K562 (cell line): ENCODE data around the gene ATF5. TPM values are rescaled to one million over a fixed set of nuclear protein-coding genes. Genes with fewer than 3 reads are reported as not detected.

Source experiments
- BCL6 ChIP-seq: fragments of 250-450 bp; sonication (Bioruptor Pico); IDR thresholded peaks from 2 replicates; pipeline ENCODE4 v1.4.0; 2020
- CAMTA2 ChIP-seq: fragments of 250-450 bp; sonication (Bioruptor Pico); conservative IDR thresholded peaks from 2 replicates; pipeline ENCODE4 v1.5.1; 2022
- CBFB ChIP-seq: sonication (generic); formaldehyde crosslinking; IDR thresholded peaks from 2 replicates; pipeline ENCODE4 v1.4.0; 2020; ENCODE audit warnings: mild to moderate bottlenecking, missing genetic modification reagents
- CBX2 ChIP-seq: fragments of 200-600 bp; sonication (generic); IDR thresholded peaks from one replicate; pipeline ENCODE4 v1.6.1; 2012; ENCODE audit warnings: mild to moderate bottlenecking, low read length, inconsistent platforms; ENCODE audit not compliant: insufficient read depth, poor library complexity, severe bottlenecking
- CREM ChIP-seq: IDR thresholded peaks from 2 replicates; pipeline ENCODE4 v1.6.1; 2014; ENCODE audit warnings: antibody characterized with exemption, low read depth
- CXXC5 ChIP-seq: fragments of 250-450 bp; sonication (Bioruptor Pico); IDR thresholded peaks from 2 replicates; pipeline ENCODE4 v1.8.0; 2022; ENCODE audit warnings: inconsistent platforms, mild to moderate bottlenecking, moderate library complexity
- GTF2B ChIP-seq: IDR thresholded peaks from 2 replicates; pipeline ENCODE4 v1.6.1; 2011; ENCODE audit not compliant: insufficient read length; ENCODE audit errors: extremely low read depth
- HSF4 ChIP-seq: fragments of 250-450 bp; sonication (Bioruptor Pico); IDR thresholded peaks from 2 replicates; pipeline ENCODE4 v2.1.2; 2022; ENCODE audit warnings: mild to moderate bottlenecking, moderate library complexity, borderline replicate concordance
- MTA2 ChIP-seq: fragments of 450-650 bp; IDR thresholded peaks from 2 replicates; pipeline ENCODE4 v1.6.1; 2016; ENCODE audit warnings: low read depth
- NCOA2 ChIP-seq, 2 experiments: fragments of 450-650 bp; IDR thresholded peaks; 2 replicates each; pipeline ENCODE4 v1.6.1; 2018; ENCODE audit warnings: mild to moderate bottlenecking in 2 of 2, moderate library complexity in 1 of 2; ENCODE audit not compliant: partially characterized antibody in 2 of 2
- PTBP1 ChIP-seq: fragments of 200-400 bp; formaldehyde crosslinking; IDR thresholded peaks from 2 replicates; pipeline ENCODE4 v1.6.1; 2017; ENCODE audit warnings: low read depth, low read length
- RBM22 ChIP-seq: fragments of 200-400 bp; formaldehyde crosslinking; IDR thresholded peaks from 2 replicates; pipeline ENCODE4 v1.6.1; 2018; ENCODE audit warnings: low read length, low read depth; ENCODE audit not compliant: poor library complexity, severe bottlenecking
- SMAD3 ChIP-seq: fragments of 450-650 bp; formaldehyde crosslinking; conservative IDR thresholded peaks from 2 replicates; pipeline ENCODE4 v1.4.0; 2020; ENCODE audit warnings: mild to moderate bottlenecking
- SMARCE1 ChIP-seq: fragments of 450-650 bp; IDR thresholded peaks from 2 replicates; pipeline ENCODE4 v1.7.1; 2016; ENCODE audit warnings: mild to moderate bottlenecking
- SRSF1 ChIP-seq: fragments of 200-400 bp; formaldehyde crosslinking; IDR thresholded peaks from 2 replicates; pipeline ENCODE4 v1.6.1; 2017; ENCODE audit warnings: mild to moderate bottlenecking, low read depth, low read length, moderate library complexity
- TRIM28 ChIP-seq: fragments of 450-650 bp; IDR thresholded peaks from 2 replicates; pipeline ENCODE4 v1.6.1; 2017
- ZBTB17 ChIP-seq: fragments of 450-650 bp; formaldehyde crosslinking; IDR thresholded peaks from 2 replicates; pipeline ENCODE4 v1.4.0; 2020; ENCODE audit warnings: mild to moderate bottlenecking
- ZNF146 ChIP-seq: IDR thresholded peaks from one replicate; pipeline ENCODE4 v1.6.1; 2018; ENCODE audit warnings: missing compliant biosample characterization; ENCODE audit not compliant: unreplicated experiment
- ZNF212 ChIP-seq: fragments of 450-650 bp; formaldehyde crosslinking; IDR thresholded peaks from 2 replicates; pipeline ENCODE4 v1.4.0; 2020; ENCODE audit warnings: mild to moderate bottlenecking
- ZNF232 ChIP-seq: sonication (generic); formaldehyde crosslinking; IDR thresholded peaks from 2 replicates; pipeline ENCODE4 v1.8.0; 2022; ENCODE audit warnings: mild to moderate bottlenecking, missing genetic modification reagents
- ZNF75A ChIP-seq: fragments of 450-650 bp; formaldehyde crosslinking; IDR thresholded peaks from 2 replicates; pipeline ENCODE4 v1.4.0; 2020; ENCODE audit warnings: mild to moderate bottlenecking
- polyA plus RNA-seq, 8 experiments: library from polyadenylated mRNA; depleted of rRNA in 4 of 8; stranded (reverse) in 5 of 8; unstranded in 3 of 8; fragments of >200 nt; fragmentation: Nextera tagmentation in 2 of 8; fragmentation: Illumina TruSeq in 1 of 8; extraction: Ambion mirVana in 2 of 8; extraction: Trizol in 1 of 8; gene quantifications; 2 replicates each; pipeline versions ENCODE4 v1.2.1 to v1.2.3, GENCODE V29; 2011 to 2014; ENCODE audit warnings: inconsistent platforms in 1 of 8, missing spikeins in 1 of 8
- total RNA-seq, 7 experiments: library from RNA; depleted of rRNA in 6 of 7; stranded (reverse); fragments of >200 nt in 6 of 7; fragmentation: Illumina TruSeq in 2 of 7; extraction: Trizol in 2 of 7; gene quantifications; 2 replicates each; pipeline versions ENCODE4 v1.2.1 to v1.2.3, GENCODE V29; 2011 to 2021; ENCODE audit warnings: low replicate concordance in 1 of 7

ATF5 gene
- total and polyA plus RNA-seq, 9 of the 15 experiments (the other 6 are each of a cell fraction or from before 2014, with no cell fraction given), result 3.0 to 57.6 (median 11.1) TPM

DNA sequence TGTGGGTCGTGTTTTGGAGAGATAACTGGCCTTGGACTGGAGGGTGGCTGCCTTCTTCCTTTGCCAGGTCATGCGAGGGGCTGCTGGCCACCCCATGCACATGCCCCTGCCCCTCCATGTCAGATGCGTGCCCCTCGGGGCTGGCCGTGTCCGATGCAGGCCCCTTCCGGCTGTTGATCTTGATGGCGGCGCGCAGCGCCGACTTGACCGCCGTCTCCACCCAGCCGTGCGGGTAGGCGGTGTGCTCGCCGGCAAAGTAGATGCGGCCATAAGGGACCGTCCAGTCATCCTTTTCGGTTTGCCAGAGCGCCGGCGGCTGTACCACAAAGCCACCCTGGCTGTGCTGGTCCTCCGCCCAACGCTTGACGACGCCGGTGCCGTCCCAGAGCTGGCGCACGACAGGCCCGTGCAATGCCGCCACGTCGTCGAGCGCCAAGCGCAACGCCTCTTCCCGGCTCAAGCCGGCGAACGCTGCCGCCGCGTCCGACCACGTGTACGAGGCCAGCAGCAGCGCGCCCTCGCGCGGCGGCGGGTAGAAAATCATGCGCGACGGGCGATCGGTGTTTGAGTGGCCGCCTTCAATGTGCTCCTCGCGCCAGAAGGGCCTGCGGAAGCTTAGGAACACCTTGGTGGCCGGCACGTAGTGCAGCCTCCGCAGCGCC lies 39.2 kb upstream of the ATF5 start (continued):
- TF ChIP-seq CAMTA2 (CRISPR knock-in tag), result no peak
- TF ChIP-seq NCOA2 (IDR thresholded peaks at IDR 0.05; ENCODE audit: partially characterized antibody in 2 of 2), result no peak
- no peak for TF ChIP-seq SMARCE1
- TF ChIP-seq MTA2, result no peak
- TF ChIP-seq CXXC5 (CRISPR knock-in tag), result peak; percentile 100
- TF ChIP-seq TRIM28, result peak; percentile 38; the same call in 1 of the 2 replicates
- no peak for TF ChIP-seq GTF2B
- no peak for TF ChIP-seq SRSF1
- peak; percentile 31 for TF ChIP-seq ZNF146 (CRISPR knock-in tag)
- TF ChIP-seq BCL6, result no peak
- 0 out of 2 replicates have a peak, but pooled peaks have one; percentile 33 for TF ChIP-seq SMAD3
- peak; percentile 65 for TF ChIP-seq ZBTB17 (CRISPR knock-in tag)
- TF ChIP-seq RBM22, result no peak
- TF ChIP-seq ZNF212 (CRISPR knock-in tag), result no peak; the same call in 1 of the 2 replicates
- TF ChIP-seq ZNF75A (CRISPR knock-in tag), result no peak
- TF ChIP-seq PTBP1, result peak; percentile 37; the same call in 1 of the 2 replicates
- no peak for TF ChIP-seq CBX2
- no peak for TF ChIP-seq HSF4 (CRISPR knock-in tag)
- TF ChIP-seq CREM, result peak; percentile 89
- peak; percentile 95 for TF ChIP-seq CBFB (CRISPR knock-in tag)
- TF ChIP-seq ZNF232 (CRISPR knock-in tag), result peak; percentile 99
